OCI-LY3 (cell line): ENCODE data around the gene ARL5B.

ENCODE experiments used
- CTCF ChIP-seq: fragments of 200-600, 300-600 bp; sonication (generic); IDR thresholded peaks from 2 replicates; pipeline ENCODE4 v1.5.1; 2014; ENCODE audit warnings: antibody characterized with exemption, low read length, low read depth
- EZH2phosphoT487 ChIP-seq: fragments of 200-600 bp; shearing (Covaris generic); IDR thresholded peaks from 2 replicates; pipeline ENCODE4 v1.6.1; 2018; ENCODE audit warnings: antibody characterized with exemption, mixed run types, low read depth

- no peak for TF ChIP-seq CTCF
- no peak for TF ChIP-seq EZH2phosphoT487
Observed at GRCh38 chr10:18719811-18720210, 60.6 kb downstream of the ARL5B start.
